ENCODE results near the gene ZNF320.
"Not testable (repeated sequence)": the region's sequence is repeated elsewhere in the genome, so short reads cannot be mapped to it uniquely, and the experiment has no call there.

DNA sequence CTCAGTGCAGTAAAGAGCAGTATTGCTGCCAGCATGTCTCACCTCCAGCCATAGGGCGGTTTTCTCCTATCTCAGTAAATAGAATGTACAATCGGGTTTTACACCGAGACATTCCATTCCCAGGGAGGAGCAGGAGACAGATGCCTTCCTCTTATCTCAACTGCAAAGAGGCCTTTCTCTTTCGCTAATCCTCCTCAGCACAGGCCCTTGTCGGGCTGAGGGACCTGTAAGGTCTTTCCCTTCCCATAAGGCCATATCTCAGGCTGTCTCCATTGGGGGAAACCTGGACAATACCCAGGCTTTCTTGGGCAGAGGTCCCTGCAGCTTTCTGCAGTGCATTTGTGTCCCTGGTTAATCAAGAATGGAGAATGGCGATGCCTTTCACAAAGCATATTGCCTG, 24.4 kb downstream of the ZNF320 start:
- TF ChIP-seq JUND (IDR thresholded peaks at IDR 0.05); ELF1 (IDR thresholded peaks at IDR 0.05); NRF1 (IDR thresholded peaks at IDR 0.05; ENCODE audit: low read depth, low read length); EP300 (IDR thresholded peaks at IDR 0.05; ENCODE audit: borderline replicate concordance in 1 of 2, low read depth in 1 of 2, low read length in 1 of 2); MXI1 (IDR thresholded peaks at IDR 0.05; ENCODE audit: low read depth, low read length); IRF3 (IDR thresholded peaks at IDR 0.05; ENCODE audit: low read depth, low read length): not testable (repeated sequence)
- TF ChIP-seq, protein P1, sequence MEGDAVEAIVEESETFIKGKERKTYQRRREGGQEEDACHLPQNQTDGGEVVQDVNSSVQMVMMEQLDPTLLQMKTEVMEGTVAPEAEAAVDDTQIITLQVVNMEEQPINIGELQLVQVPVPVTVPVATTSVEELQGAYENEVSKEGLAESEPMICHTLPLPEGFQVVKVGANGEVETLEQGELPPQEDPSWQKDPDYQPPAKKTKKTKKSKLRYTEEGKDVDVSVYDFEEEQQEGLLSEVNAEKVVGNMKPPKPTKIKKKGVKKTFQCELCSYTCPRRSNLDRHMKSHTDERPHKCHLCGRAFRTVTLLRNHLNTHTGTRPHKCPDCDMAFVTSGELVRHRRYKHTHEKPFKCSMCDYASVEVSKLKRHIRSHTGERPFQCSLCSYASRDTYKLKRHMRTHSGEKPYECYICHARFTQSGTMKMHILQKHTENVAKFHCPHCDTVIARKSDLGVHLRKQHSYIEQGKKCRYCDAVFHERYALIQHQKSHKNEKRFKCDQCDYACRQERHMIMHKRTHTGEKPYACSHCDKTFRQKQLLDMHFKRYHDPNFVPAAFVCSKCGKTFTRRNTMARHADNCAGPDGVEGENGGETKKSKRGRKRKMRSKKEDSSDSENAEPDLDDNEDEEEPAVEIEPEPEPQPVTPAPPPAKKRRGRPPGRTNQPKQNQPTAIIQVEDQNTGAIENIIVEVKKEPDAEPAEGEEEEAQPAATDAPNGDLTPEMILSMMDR (IDR thresholded peaks at IDR 0.05), result not testable (repeated sequence)
- TF ChIP-seq, protein P2, sequence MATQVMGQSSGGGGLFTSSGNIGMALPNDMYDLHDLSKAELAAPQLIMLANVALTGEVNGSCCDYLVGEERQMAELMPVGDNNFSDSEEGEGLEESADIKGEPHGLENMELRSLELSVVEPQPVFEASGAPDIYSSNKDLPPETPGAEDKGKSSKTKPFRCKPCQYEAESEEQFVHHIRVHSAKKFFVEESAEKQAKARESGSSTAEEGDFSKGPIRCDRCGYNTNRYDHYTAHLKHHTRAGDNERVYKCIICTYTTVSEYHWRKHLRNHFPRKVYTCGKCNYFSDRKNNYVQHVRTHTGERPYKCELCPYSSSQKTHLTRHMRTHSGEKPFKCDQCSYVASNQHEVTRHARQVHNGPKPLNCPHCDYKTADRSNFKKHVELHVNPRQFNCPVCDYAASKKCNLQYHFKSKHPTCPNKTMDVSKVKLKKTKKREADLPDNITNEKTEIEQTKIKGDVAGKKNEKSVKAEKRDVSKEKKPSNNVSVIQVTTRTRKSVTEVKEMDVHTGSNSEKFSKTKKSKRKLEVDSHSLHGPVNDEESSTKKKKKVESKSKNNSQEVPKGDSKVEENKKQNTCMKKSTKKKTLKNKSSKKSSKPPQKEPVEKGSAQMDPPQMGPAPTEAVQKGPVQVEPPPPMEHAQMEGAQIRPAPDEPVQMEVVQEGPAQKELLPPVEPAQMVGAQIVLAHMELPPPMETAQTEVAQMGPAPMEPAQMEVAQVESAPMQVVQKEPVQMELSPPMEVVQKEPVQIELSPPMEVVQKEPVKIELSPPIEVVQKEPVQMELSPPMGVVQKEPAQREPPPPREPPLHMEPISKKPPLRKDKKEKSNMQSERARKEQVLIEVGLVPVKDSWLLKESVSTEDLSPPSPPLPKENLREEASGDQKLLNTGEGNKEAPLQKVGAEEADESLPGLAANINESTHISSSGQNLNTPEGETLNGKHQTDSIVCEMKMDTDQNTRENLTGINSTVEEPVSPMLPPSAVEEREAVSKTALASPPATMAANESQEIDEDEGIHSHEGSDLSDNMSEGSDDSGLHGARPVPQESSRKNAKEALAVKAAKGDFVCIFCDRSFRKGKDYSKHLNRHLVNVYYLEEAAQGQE (IDR thresholded peaks at IDR 0.05; ENCODE audit: low read depth, low read length), result not testable (repeated sequence)

Measured in SK-N-SH (cell line).